Activated T-helper 17 cell treated with anti-CD3 and anti-CD28 coated beads, Interleukin-2, amount 50 U/mL, for 72 hours (primary cell): ENCODE data around the gene COL28A1. TPM values are rescaled to one million over a fixed set of nuclear protein-coding genes. Genes with fewer than 3 reads are reported as not detected.

ENCODE experiments used
- ATAC-seq: fragments of 150-1000 bp; cut with Tn5 transposase; replicated peaks from 2 replicates; pipeline ENCODE4 v1.10.0; 2021; ENCODE audit warnings: mild to moderate bottlenecking, moderate library complexity
- H3K27ac Mint-ChIP-seq: one replicate; pipeline ENCODE4 v1.8.0; 2022; ENCODE audit warnings: mixed read lengths
- H3K27me3 Mint-ChIP-seq: one replicate; pipeline ENCODE4 v1.8.0; 2022; ENCODE audit warnings: mixed read lengths
- H3K36me3 Mint-ChIP-seq: one replicate; pipeline ENCODE4 v1.8.0; 2022; ENCODE audit warnings: low read depth, mild to moderate bottlenecking, mixed read lengths
- H3K4me1 Mint-ChIP-seq: one replicate; pipeline ENCODE4 v1.8.0; 2022; ENCODE audit warnings: mixed read lengths
- H3K4me3 Mint-ChIP-seq: one replicate; pipeline ENCODE4 v1.8.0; 2022; ENCODE audit warnings: mild to moderate bottlenecking, mixed read lengths
- H3K9me3 Mint-ChIP-seq: one replicate; pipeline ENCODE4 v1.8.0; 2022; ENCODE audit warnings: mixed read lengths
- total RNA-seq, 2 donors: library from RNA; stranded (reverse); gene quantifications; one replicate each; pipeline ENCODE4 v1.2.3, GENCODE V29; 2022

Gene COL28A1
- total RNA-seq, 2 donors from 2014 or later = 0.11 to 0.13 TPM

DNA sequence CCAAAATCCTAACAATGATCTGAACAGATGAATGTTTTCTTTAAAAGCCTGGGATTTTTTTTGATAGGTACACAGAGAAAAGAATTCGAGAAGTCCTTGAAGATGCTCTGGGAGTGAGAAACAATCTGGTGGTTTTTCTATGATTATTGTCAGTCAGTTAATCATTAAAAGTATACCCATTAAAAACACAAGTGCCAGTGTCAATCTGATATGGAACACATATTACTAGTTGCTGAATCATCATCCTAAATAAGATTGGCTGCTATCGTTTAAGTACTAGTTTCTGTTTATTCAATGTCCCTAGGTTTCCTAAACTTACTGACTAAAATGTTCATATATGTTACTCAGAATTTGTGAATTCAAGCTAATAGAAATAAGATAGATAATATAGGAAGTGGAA lies 16.1 kb downstream of the COL28A1 start:
- no peak for ATAC-seq
- Mint-ChIP-seq H3K27me3 (peaks cover 5% of the 10 kb centered on the region), H3K4me1 (no peaks in the 10 kb centered on the region), H3K27ac (no peak overlapping the region), H3K9me3 (no peaks in the 10 kb centered on the region), H3K4me3 (no peak overlapping the region), H3K36me3 (no peaks in the 10 kb centered on the region)

- H3K27me3 Mint-ChIP-seq = peaks cover 5% of the 10 kb centered on the region
- no peak overlapping the region for H3K4me3 Mint-ChIP-seq
- H3K36me3 Mint-ChIP-seq = no peaks in the 10 kb centered on the region
- H3K9me3 Mint-ChIP-seq = no peaks in the 10 kb centered on the region
- no peak overlapping the region for H3K27ac Mint-ChIP-seq
- no peak for ATAC-seq
- no peaks in the 10 kb centered on the region for H3K4me1 Mint-ChIP-seq
Measured at GRCh38 chr7:7519056-7519455, 16.6 kb downstream of the COL28A1 start.

DNA sequence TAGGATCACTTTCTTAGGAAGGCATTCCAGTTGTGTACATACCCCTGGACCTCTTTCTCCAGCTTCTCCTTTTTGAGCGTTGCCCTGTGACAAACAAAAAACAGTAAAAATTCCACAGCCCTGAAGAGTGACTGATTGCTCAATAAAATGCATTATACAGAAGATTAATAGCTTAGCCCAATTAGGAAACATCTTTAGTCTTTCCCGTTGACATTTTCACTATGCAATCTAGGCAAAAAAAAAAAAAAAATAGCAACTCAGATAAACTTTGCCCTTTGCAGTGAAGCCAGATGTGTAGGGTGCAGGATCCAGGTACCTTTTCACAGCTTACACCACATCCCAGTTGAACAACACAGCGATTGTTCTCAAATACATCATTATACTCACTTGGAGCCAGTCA lies 17.9 kb downstream of the COL28A1 start:
- peaks cover 5% of the 10 kb centered on the region for H3K27me3 Mint-ChIP-seq
- no peak overlapping the region for H3K27ac Mint-ChIP-seq
- H3K9me3 Mint-ChIP-seq = no peaks in the 10 kb centered on the region
- no peak overlapping the region for H3K4me3 Mint-ChIP-seq
- no peaks in the 10 kb centered on the region for H3K36me3 Mint-ChIP-seq
- ATAC-seq = no peak
- no peaks in the 10 kb centered on the region for H3K4me1 Mint-ChIP-seq

DNA sequence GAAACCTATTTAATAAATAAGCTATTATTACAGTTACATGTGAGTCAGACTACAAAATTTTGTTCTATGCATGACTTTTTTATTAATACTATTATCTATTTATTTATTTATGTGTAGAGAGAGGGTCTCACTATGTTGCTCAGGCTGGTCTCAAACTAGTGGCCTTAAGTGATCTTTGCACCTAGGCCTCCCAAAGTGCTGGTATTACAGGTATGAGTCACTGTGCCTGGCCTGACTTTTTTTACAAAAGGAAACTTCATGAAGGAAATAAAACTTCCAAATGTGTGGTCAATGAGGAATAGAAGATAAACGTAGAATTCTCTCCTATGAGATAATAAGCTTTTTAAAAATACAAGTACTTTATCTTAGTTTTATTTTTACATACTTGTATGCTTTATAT lies 19.0 kb downstream of the COL28A1 start:
- H3K36me3 Mint-ChIP-seq = no peaks in the 10 kb centered on the region
- ATAC-seq = no peak
- H3K27me3 Mint-ChIP-seq = peaks cover 5% of the 10 kb centered on the region
- H3K27ac Mint-ChIP-seq = no peak overlapping the region
- no peaks in the 10 kb centered on the region for H3K4me1 Mint-ChIP-seq
- H3K4me3 Mint-ChIP-seq = no peak overlapping the region
- no peaks in the 10 kb centered on the region for H3K9me3 Mint-ChIP-seq

DNA sequence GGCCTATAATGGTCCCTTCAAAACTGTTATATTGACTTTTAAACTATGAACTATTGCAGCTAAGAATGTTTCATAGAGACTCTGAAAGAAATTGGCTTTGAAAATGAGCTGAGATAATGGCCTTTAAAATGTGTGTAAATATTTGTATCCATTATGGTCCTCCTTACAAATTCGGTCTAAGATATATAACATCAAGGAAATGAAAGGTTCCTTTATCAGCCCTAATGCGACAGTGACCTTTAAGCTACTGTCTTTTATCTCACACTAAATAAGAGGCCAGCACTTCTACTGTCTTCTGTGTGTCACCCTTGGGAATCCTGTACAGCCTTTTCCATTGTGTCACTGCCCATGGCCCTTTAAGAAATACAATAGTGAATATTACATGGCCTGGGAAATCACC lies 19.5 kb downstream of the COL28A1 start:
- Mint-ChIP-seq H3K4me3 (no peak overlapping the region), H3K9me3 (no peaks in the 10 kb centered on the region), H3K27ac (no peak overlapping the region), H3K27me3 (peaks cover 5% of the 10 kb centered on the region), H3K4me1 (no peaks in the 10 kb centered on the region), H3K36me3 (no peaks in the 10 kb centered on the region)
- no peak for ATAC-seq

DNA sequence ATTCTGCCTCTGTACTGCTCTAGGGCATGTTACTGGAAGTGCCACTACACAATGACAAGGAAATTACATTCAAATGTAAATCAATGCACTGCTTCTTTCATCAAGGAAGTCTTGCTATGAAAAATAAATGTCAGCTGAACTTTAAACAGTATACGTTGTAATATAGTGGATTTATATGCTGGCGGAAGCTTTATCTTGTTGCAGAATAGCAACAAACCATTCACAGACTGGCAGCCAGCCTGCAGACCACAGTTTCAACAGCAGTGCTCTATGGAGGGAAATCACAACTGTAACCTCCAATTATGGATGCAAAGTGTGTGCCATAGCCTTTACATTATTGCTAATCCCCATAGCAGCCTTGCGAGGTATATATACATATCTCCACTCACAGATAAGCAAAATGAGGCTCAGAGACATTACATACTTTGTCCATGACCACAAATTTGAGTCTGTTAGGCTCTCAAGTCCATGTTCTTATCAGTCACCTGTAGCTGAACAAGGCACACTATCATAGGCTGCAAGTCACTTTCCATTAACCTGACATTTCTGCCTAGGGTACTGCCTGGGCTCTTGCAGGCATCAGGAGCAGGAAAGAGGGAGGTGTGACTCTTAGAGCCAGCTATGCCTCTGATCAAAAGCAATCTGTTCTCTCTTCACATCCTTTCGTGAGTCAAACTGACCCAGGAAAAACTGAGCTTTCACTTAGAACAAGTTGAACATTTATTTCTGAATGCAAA lies 22.6 kb downstream of the COL28A1 start:
- Mint-ChIP-seq H3K27ac (no peak overlapping the region), H3K4me1 (no peaks in the 10 kb centered on the region)

DNA sequence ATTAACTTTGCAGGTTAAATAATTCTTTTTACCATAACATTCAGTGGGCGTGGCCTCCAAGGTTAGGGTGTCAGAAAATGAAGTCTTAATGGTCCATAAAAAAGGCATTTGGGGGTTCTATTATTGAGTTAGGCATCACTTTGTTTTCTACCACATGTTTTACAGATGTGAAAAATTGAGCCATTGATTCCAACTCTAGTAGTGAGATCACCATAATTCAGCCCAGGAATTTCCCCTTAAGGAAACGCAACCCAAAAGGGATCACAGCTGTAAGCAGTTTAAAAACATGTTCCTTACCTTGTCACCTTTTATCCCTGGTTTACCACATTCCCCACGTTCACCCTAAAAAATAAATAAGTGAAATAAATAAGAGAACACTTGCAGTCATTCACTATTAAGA lies 24.9 kb downstream of the COL28A1 start:
- no peak overlapping the region for H3K27ac Mint-ChIP-seq
- no peak for ATAC-seq
- H3K4me1 Mint-ChIP-seq = no peaks in the 10 kb centered on the region
- H3K27me3 Mint-ChIP-seq = peaks cover 6% of the 10 kb centered on the region
- H3K9me3 Mint-ChIP-seq = no peaks in the 10 kb centered on the region
- H3K4me3 Mint-ChIP-seq = no peak overlapping the region
- no peaks in the 10 kb centered on the region for H3K36me3 Mint-ChIP-seq

More for the DNA sequence above, 22.6 kb downstream of the COL28A1 start:
- no peak for ATAC-seq
- no peaks in the 10 kb centered on the region for H3K9me3 Mint-ChIP-seq
- no peaks in the 10 kb centered on the region for H3K36me3 Mint-ChIP-seq
- H3K27me3 Mint-ChIP-seq = peaks cover 11% of the 10 kb centered on the region
- H3K4me3 Mint-ChIP-seq = no peak overlapping the region

GRCh38 chr7:7505915-7506314 lies 29.8 kb downstream of the COL28A1 start:
- no peak overlapping the region for H3K27ac Mint-ChIP-seq
- no peak overlapping the region for H3K4me3 Mint-ChIP-seq
- no peaks in the 10 kb centered on the region for H3K4me1 Mint-ChIP-seq
- H3K36me3 Mint-ChIP-seq = no peaks in the 10 kb centered on the region
- no peak for ATAC-seq
- no peaks in the 10 kb centered on the region for H3K9me3 Mint-ChIP-seq
- peaks cover 6% of the 10 kb centered on the region for H3K27me3 Mint-ChIP-seq

DNA sequence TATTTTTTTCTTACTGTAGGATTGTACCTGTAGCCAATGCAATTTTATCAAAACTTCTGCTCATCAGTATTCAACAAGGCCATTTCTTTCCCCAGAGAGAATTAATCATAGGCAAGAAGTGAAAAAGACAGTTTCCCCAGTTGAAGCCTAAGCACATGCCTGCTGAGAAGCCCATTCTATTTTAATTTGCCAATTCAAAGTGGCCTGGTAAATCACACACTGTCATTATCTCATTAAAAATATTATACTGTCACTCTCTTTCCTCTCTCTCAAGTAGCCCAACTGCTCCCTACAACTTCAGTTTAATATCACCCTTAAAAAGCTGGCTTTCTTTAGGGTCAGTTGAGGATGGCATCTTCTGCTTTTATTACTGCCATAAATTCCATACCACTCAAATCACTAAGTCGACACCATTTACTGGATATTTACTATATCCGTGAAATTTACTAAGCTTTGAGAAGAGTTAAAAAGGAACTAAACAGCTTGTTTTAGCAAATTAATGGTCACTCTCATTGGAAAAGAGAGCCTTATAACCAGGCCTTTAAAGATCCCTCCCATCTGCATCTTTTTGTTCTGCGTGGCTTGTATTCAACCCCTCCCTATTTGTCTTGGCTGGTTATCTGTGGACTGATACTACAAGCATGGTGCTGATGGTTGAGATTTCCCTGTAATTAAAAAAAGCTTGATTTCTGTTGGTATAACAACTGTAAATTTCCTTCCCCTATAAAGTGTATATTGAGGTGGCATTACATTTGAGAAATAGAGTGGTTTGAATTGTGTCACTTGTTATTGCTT lies 30.6 kb downstream of the COL28A1 start:
- H3K27ac Mint-ChIP-seq = no peak overlapping the region
- H3K27me3 Mint-ChIP-seq = peaks cover 6% of the 10 kb centered on the region
- no peaks in the 10 kb centered on the region for H3K9me3 Mint-ChIP-seq
- no peaks in the 10 kb centered on the region for H3K4me1 Mint-ChIP-seq
- ATAC-seq = no peak
- no peak overlapping the region for H3K4me3 Mint-ChIP-seq
- no peaks in the 10 kb centered on the region for H3K36me3 Mint-ChIP-seq

GRCh38 chr7:7499892-7500291 lies 35.8 kb downstream of the COL28A1 start:
- peaks cover 3% of the 10 kb centered on the region for H3K27me3 Mint-ChIP-seq
- ATAC-seq = no peak
- H3K36me3 Mint-ChIP-seq = no peaks in the 10 kb centered on the region

DNA sequence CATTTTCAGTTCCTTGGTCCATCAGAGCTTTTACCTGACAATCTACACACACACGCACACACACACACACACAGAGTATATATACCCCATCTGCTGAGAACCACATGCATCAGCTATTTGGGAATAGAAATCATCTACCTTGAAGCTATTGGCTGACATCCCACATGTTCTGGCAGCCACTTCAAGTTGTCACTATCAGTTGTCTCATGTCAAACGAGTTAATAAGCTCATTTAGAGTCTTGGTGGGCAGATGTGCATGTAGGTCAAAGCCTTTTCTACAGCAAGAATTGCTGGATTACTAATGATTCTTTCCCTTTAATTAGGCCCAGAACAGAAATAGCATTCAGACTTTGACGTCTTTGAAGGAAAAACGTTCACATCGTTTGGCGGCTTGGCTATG lies 36.8 kb downstream of the COL28A1 start:
- ATAC-seq = no peak
- Mint-ChIP-seq H3K4me1 (no peaks in the 10 kb centered on the region), H3K36me3 (no peaks in the 10 kb centered on the region), H3K9me3 (no peaks in the 10 kb centered on the region), H3K4me3 (no peak overlapping the region), H3K27ac (no peak overlapping the region), H3K27me3 (peaks cover 3% of the 10 kb centered on the region)

More at GRCh38 chr7:7499892-7500291, 35.8 kb downstream of the COL28A1 start:
- H3K4me3 Mint-ChIP-seq = no peak overlapping the region
- H3K27ac Mint-ChIP-seq = no peak overlapping the region
- no peaks in the 10 kb centered on the region for H3K4me1 Mint-ChIP-seq
- no peaks in the 10 kb centered on the region for H3K9me3 Mint-ChIP-seq

DNA sequence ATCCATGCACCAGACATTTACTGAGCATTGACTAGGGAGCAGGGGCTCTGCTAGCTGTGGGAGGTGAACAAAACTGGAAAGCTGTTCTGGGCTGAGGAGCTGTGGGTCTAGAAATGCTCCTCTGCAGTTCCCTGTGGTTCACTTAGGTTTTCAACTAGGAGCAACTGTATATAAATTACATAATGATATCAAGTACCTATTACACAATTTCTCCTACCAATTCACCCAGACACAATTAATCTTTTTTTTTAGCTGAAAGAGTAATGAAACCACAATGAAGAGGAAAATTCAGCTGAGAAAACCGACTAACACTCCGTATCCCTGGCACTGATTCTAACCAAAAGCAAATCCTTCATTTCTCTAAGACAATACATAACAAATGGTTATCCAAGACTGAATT lies 39.4 kb downstream of the COL28A1 start:
- no peaks in the 10 kb centered on the region for H3K36me3 Mint-ChIP-seq
- no peak for ATAC-seq
- no peak overlapping the region for H3K27ac Mint-ChIP-seq
- H3K9me3 Mint-ChIP-seq = no peaks in the 10 kb centered on the region
- no peaks in the 10 kb centered on the region for H3K4me1 Mint-ChIP-seq
- H3K27me3 Mint-ChIP-seq = peaks cover 3% of the 10 kb centered on the region
- no peak overlapping the region for H3K4me3 Mint-ChIP-seq

GRCh38 chr7:7495171-7495570 lies 40.5 kb downstream of the COL28A1 start:
- Mint-ChIP-seq H3K27ac (no peak overlapping the region), H3K4me3 (no peak overlapping the region), H3K9me3 (no peaks in the 10 kb centered on the region), H3K4me1 (no peaks in the 10 kb centered on the region), H3K36me3 (no peaks in the 10 kb centered on the region), H3K27me3 (peaks cover 3% of the 10 kb centered on the region)
- no peak for ATAC-seq

- H3K36me3 Mint-ChIP-seq = no peaks in the 10 kb centered on the region
- H3K4me1 Mint-ChIP-seq = no peaks in the 10 kb centered on the region
- H3K4me3 Mint-ChIP-seq = no peak overlapping the region
- H3K9me3 Mint-ChIP-seq = no peaks in the 10 kb centered on the region
- no peak overlapping the region for H3K27ac Mint-ChIP-seq
- no peak for ATAC-seq
- peaks cover 3% of the 10 kb centered on the region for H3K27me3 Mint-ChIP-seq
Measured at GRCh38 chr7:7491044-7491443, 44.6 kb downstream of the COL28A1 start.

DNA sequence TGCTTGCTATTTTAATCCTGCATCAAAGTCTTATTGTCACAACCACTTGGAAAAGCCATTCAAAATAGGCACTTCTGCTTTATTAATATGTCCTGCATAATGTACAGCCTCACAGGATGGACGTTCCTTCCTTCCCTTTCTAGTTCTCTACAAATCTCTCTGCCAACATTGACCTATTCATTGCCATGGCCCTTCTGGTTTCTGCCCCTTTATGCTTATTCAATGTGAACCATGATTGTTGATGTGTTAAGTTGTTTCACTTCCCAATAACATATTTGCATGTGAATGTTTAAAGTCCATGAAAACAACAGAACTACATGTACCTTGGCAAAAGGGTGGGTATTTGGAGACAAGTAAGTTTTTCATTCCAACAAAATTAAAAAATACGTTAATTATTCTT lies 45.7 kb downstream of the COL28A1 start:
- Mint-ChIP-seq H3K27ac (no peak overlapping the region), H3K36me3 (no peaks in the 10 kb centered on the region), H3K4me3 (no peak overlapping the region), H3K4me1 (no peaks in the 10 kb centered on the region), H3K9me3 (no peaks in the 10 kb centered on the region), H3K27me3 (no peaks in the 10 kb centered on the region)
- ATAC-seq = no peak
